ENCODE data around the gene HEMK1. TPM values are rescaled to one million over a fixed set of nuclear protein-coding genes. Genes with fewer than 3 reads are reported as not detected.

HEMK1 gene
- total and polyA plus RNA-seq, 2 donors (not counting 3 experiments of a cell fraction or from before 2014, with no cell fraction given), result 14.2 to 15.2 TPM

DNA sequence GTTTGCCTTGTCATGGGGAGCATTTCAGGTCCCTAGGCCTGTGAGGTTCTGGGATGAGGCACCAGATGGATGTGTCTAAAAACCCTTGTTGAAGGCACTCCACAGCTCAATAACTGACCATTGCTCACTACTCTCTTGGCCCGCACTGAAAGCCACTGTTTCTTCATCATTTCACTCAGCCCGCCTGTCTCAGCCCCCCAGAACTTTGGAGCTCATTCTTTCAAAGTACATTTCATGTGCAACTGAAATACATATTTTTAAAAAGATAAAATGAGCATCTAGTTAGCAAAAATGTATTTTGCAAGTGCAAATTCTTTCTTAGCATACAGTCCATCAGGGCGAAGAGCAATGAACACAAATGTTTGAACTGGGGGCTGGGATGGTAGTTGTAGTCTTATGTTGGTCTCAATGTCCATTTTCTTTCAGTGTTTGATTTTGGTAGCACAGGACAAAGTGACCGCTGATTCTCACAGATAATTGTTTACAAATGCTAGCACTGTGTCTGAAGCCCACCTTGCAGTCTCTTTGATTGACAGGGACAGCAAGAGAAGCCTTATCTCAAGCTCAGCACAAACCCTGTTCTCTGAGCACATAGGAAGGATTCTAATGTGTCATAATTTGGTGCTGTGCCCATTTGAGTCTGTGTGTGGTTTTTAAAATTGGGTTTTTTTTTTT, 19.6 kb downstream of the HEMK1 start:
- Histone ChIP-seq H3K9ac (replicated peaks; ENCODE audit: extremely low read depth, insufficient read depth, low read length) (no peak overlapping the region), H3K27ac (ENCODE audit: insufficient read depth, low read depth, low read length) (no peak overlapping the region), H3K4me1 (ENCODE audit: control insufficient read depth, extremely low read depth, insufficient read depth, low read length) (no peaks in the 10 kb centered on the region), H3K36me3 (ENCODE audit: control insufficient read depth in 2 of 2, extremely low read depth in 1 of 2, insufficient read depth in 2 of 2, low read length in 2 of 2) (no peaks in the 10 kb centered on the region), H3K9me1 (replicated peaks; ENCODE audit: control insufficient read depth, extremely low read depth, insufficient read depth, low read length) (no peaks in the 10 kb centered on the region), H3K79me2 (ENCODE audit: control insufficient read depth, insufficient read depth, low read length) (no peaks in the 10 kb centered on the region), H3K27me3 (ENCODE audit: control insufficient read depth in 2 of 2, insufficient read depth in 2 of 2, low read length in 2 of 2) (no peaks in the 10 kb centered on the region), H3K9me3 (replicated peaks; ENCODE audit: control insufficient read depth, insufficient read depth, low read length) (no peaks in the 10 kb centered on the region), H3K4me3 (replicated peaks in 1 of 3; ENCODE audit: insufficient read depth in 1 of 3, low read depth in 1 of 3, low read length in 3 of 3) (no peak overlapping the region), H3K4me2 (ENCODE audit: insufficient read depth, low read length) (no peak overlapping the region), H2AFZ (ENCODE audit: low read depth, low read length) (no peak overlapping the region), H4K20me1 (replicated peaks; ENCODE audit: control insufficient read depth, extremely low read depth, insufficient read depth, low read length) (no peaks in the 10 kb centered on the region)
- BruUV-seq (replicated peaks), result no TSS peak
- DNase-seq (ENCODE audit: low read depth, low spot score) (no peak), FAIRE-seq (no peak)
- CTCF ChIA-PET, result interaction anchor here (1.7 to 2.4 kb wide), 2 partner anchors 13 to 23 kb away, joined by 4 to 6 read pairs; partner anchors contain the start of gene CISH
- no peak for TF ChIP-seq GATA2 (IDR thresholded peaks at IDR 0.05; ENCODE audit: insufficient read depth, insufficient read length, low read depth, low read length)
- TF ChIP-seq POLR2AphosphoS5 (IDR thresholded peaks at IDR 0.05; ENCODE audit: insufficient read depth, low read depth, low read length), result no peak
- no peak for TF ChIP-seq POLR2A (IDR thresholded peaks at IDR 0.05; ENCODE audit: low read depth, low read length)
- no peak for TF ChIP-seq MYC (IDR thresholded peaks at IDR 0.05; ENCODE audit: low read depth, low read length)
- TF ChIP-seq, protein P1, sequence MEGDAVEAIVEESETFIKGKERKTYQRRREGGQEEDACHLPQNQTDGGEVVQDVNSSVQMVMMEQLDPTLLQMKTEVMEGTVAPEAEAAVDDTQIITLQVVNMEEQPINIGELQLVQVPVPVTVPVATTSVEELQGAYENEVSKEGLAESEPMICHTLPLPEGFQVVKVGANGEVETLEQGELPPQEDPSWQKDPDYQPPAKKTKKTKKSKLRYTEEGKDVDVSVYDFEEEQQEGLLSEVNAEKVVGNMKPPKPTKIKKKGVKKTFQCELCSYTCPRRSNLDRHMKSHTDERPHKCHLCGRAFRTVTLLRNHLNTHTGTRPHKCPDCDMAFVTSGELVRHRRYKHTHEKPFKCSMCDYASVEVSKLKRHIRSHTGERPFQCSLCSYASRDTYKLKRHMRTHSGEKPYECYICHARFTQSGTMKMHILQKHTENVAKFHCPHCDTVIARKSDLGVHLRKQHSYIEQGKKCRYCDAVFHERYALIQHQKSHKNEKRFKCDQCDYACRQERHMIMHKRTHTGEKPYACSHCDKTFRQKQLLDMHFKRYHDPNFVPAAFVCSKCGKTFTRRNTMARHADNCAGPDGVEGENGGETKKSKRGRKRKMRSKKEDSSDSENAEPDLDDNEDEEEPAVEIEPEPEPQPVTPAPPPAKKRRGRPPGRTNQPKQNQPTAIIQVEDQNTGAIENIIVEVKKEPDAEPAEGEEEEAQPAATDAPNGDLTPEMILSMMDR (IDR thresholded peaks at IDR 0.05; ENCODE audit: extremely low read depth in 1 of 2, insufficient read depth in 1 of 2, low read depth in 1 of 2, low read length in 2 of 2), result no peak
- no peak for TF ChIP-seq EZH2 (IDR thresholded peaks at IDR 0.05; ENCODE audit: borderline replicate concordance, low read depth, low read length, severe bottlenecking)
- TF ChIP-seq, protein P2, sequence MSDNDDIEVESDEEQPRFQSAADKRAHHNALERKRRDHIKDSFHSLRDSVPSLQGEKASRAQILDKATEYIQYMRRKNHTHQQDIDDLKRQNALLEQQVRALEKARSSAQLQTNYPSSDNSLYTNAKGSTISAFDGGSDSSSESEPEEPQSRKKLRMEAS (IDR thresholded peaks at IDR 0.05; ENCODE audit: insufficient read depth, insufficient read length), result no peak
- no peak for TF ChIP-seq JUN (IDR thresholded peaks at IDR 0.05; ENCODE audit: borderline replicate concordance, insufficient read depth, insufficient read length, low read depth)
- TF ChIP-seq FOS (IDR thresholded peaks at IDR 0.05; ENCODE audit: borderline replicate concordance, insufficient read depth, low read length), result no peak
- POLR2A ChIA-PET, result interaction anchor here (1.2 kb wide), 1 partner anchor 23 kb away, joined by 4 read pairs; the partner anchor contains the start of gene CISH
- dilution Hi-C loops (cut with MboI; ENCODE audit: extremely low pct_ligation_motif_present, low sequenced_read_pairs) (no loop called here), intact Hi-C loops (cut with micrococcal nuclease) (no loop called here)
